ENCODE results near the gene WDR5. TPM values are rescaled to one million over a fixed set of nuclear protein-coding genes. Genes with fewer than 3 reads are reported as not detected.
"Not testable (repeated sequence)": the region's sequence is repeated elsewhere in the genome, so short reads cannot be mapped to it uniquely, and the experiment has no call there.

The WDR5 gene
- 10 to 100 TPM; 62.9 to 63.6 TPM for total RNA-seq

GRCh38 chr9:134135343-134136117, at the start of gene WDR5:
Gene WDR5 (plus strand): TSS chr9:134136082. CDS start chr9:134139878, 3,796 bp downstream.
- ChIA-PET POLR2A (interaction anchor here (0.8 to 2.0 kb wide), 4 partner anchors 29 to 255 kb away, joined by 3 to 7 read pairs (median 5); partner anchors contain the start of genes BRD3OS and RNU6ATAC), CTCF (interaction anchor here (1.0 kb wide), 2 partner anchors 28 to 314 kb away, joined by 3 to 8 read pairs; no protein-coding TSS in a partner anchor)

GRCh38 chr9:134088063-134088725, 47.7 kb upstream of the WDR5 start:
- CTCF ChIA-PET: no interaction called here
- POLR2A ChIA-PET: no interaction called here

GRCh38 chr9:134089972-134090371, 45.9 kb upstream of the WDR5 start:
- ChIA-PET CTCF (no interaction called here), POLR2A (no interaction called here)

- ChIA-PET CTCF (interaction anchor here (0.6 to 1.9 kb wide), 6 partner anchors 22 to 317 kb away, joined by 3 to 9 read pairs (median 4); no protein-coding TSS in a partner anchor), POLR2A (no interaction called here)
Measured at GRCh38 chr9:134099123-134099761, 36.6 kb upstream of the WDR5 start.

- CTCF ChIA-PET: interaction anchor here (0.6 to 0.9 kb wide), 2 partner anchors 318 to 483 kb away, joined by 3 to 4 read pairs; no protein-coding TSS in a partner anchor
- POLR2A ChIA-PET: no interaction called here
Measured at GRCh38 chr9:134100040-134100439, 35.8 kb upstream of the WDR5 start.

GRCh38 chr9:134101133-134101532, 34.7 kb upstream of the WDR5 start:
- CTCF ChIA-PET, POLR2A ChIA-PET: not testable (repeated sequence)

- CTCF ChIA-PET: no interaction called here
- POLR2A ChIA-PET: no interaction called here
Measured at GRCh38 chr9:134101623-134102149, 34.2 kb upstream of the WDR5 start.

- POLR2A ChIA-PET: no interaction called here
Measured at GRCh38 chr9:134103391-134103998, 32.4 kb upstream of the WDR5 start.

GRCh38 chr9:134111064-134111463, 24.8 kb upstream of the WDR5 start:
- ChIA-PET CTCF (no interaction called here), POLR2A (no interaction called here)

More at GRCh38 chr9:134103391-134103998, 32.4 kb upstream of the WDR5 start:
- CTCF ChIA-PET: interaction anchor here (0.6 kb wide), 1 partner anchor 263 kb away, joined by 3 read pairs; no protein-coding TSS in a partner anchor

GRCh38 chr9:134112561-134112960, 23.3 kb upstream of the WDR5 start:
- ChIA-PET CTCF (no interaction called here), POLR2A (no interaction called here)

GRCh38 chr9:134118972-134119371, 16.9 kb upstream of the WDR5 start:
- POLR2A ChIA-PET, CTCF ChIA-PET: not testable (repeated sequence)

- CTCF ChIA-PET: no interaction called here
- POLR2A ChIA-PET: no interaction called here
Measured at GRCh38 chr9:134123764-134124128, 12.1 kb upstream of the WDR5 start.

- CTCF ChIA-PET: interaction anchor here (1.0 to 1.7 kb wide), 2 partner anchors 9 to 26 kb away, joined by 3 read pairs; no protein-coding TSS in a partner anchor
- POLR2A ChIA-PET: no interaction called here
Measured at GRCh38 chr9:134125413-134126095, 10.3 kb upstream of the WDR5 start.

- CTCF ChIA-PET: interaction anchor here (1.7 kb wide), 1 partner anchor 27 kb away, joined by 3 read pairs; no protein-coding TSS in a partner anchor
Measured at GRCh38 chr9:134126373-134126772, 9.5 kb upstream of the WDR5 start.

GRCh38 chr9:134127065-134127580, 8.8 kb upstream of the WDR5 start:
- ChIA-PET POLR2A (no interaction called here), CTCF (no interaction called here)

More at GRCh38 chr9:134126373-134126772, 9.5 kb upstream of the WDR5 start:
- POLR2A ChIA-PET: no interaction called here

- ChIA-PET CTCF (no interaction called here), POLR2A (no interaction called here)
Measured at GRCh38 chr9:134127616-134128015, 8.3 kb upstream of the WDR5 start.

GRCh38 chr9:134128727-134129679, 6.9 kb upstream of the WDR5 start:
- POLR2A ChIA-PET: no interaction called here
- CTCF ChIA-PET: no interaction called here
